Stimulated activated CD8-positive, alpha-beta memory T cell treated with anti-CD3 and anti-CD28 coated beads, Interleukin-2, amount 100 ng/mL, for 1 hour (primary cell): ENCODE data around the gene VTI1A.
"Not testable (repeated sequence)": the region's sequence is repeated elsewhere in the genome, so short reads cannot be mapped to it uniquely, and the experiment has no call there.

Source experiments
- DNase-seq, 2 donors: peaks; one replicate each; pipeline ENCODE4 v3.0.0-alpha.2; 2020; ENCODE audit warnings: low read depth in 2 of 2

The VTI1A gene

GRCh38 chr10:112446855-112447619, at the start of gene VTI1A, which contains the start of gene ZDHHC6:
Gene VTI1A, plus strand, starts transcription at chr10:112447215. Its CDS starts 159 bp downstream, at chr10:112447374.
Gene ZDHHC6, minus strand, starts transcription at chr10:112446914. Its CDS starts 1,478 bp downstream, at chr10:112445436.
- peak; percentile 63 to 69 for DNase-seq

GRCh38 chr10:112397592-112397991, 49.4 kb upstream of the VTI1A start:
- DNase-seq, result no peak

GRCh38 chr10:112402917-112403316, 44.1 kb upstream of the VTI1A start:
- no peak for DNase-seq

- no peak for DNase-seq
These were observed 42.4 kb upstream of the VTI1A start for GRCh38 chr10:112404617-112405016.

- DNase-seq, result not testable (repeated sequence)
These were observed 40.2 kb upstream of the VTI1A start for GRCh38 chr10:112406806-112407205.

- no peak for DNase-seq
These were observed 39.3 kb upstream of the VTI1A start for GRCh38 chr10:112407696-112408095.

- no peak for DNase-seq
These were observed 37.7 kb upstream of the VTI1A start for GRCh38 chr10:112409299-112409698.

- DNase-seq, result no peak
These were observed 37.3 kb upstream of the VTI1A start for GRCh38 chr10:112409755-112410154.

- no peak for DNase-seq
These were observed 34.3 kb upstream of the VTI1A start for GRCh38 chr10:112412696-112413095.

- no peak for DNase-seq
These were observed 25.3 kb upstream of the VTI1A start for GRCh38 chr10:112421731-112422130.

- no peak for DNase-seq
These were observed 22.4 kb upstream of the VTI1A start for GRCh38 chr10:112424651-112425050.

- no peak for DNase-seq
These were observed 20.9 kb upstream of the VTI1A start for GRCh38 chr10:112426111-112426510.

- DNase-seq, result no peak
These were observed 17.9 kb upstream of the VTI1A start for GRCh38 chr10:112429147-112429546.

- DNase-seq, result no peak
These were observed 17.3 kb upstream of the VTI1A start for GRCh38 chr10:112429654-112430230.

- no peak for DNase-seq
These were observed 13.9 kb upstream of the VTI1A start for GRCh38 chr10:112433136-112433535.

- DNase-seq, result no peak
These were observed 11.9 kb upstream of the VTI1A start for GRCh38 chr10:112434988-112435619.

- no peak for DNase-seq
These were observed 8.7 kb upstream of the VTI1A start for GRCh38 chr10:112438356-112438755.

- DNase-seq, result no peak
These were observed 5.5 kb upstream of the VTI1A start for GRCh38 chr10:112441520-112441919.

- no peak for DNase-seq
These were observed 5.0 kb upstream of the VTI1A start for GRCh38 chr10:112442063-112442462.

- DNase-seq, result no peak
These were observed 760 bp upstream of the VTI1A start for GRCh38 chr10:112446055-112446854.

- DNase-seq, result no peak
These were observed 559 bp downstream of the VTI1A start for GRCh38 chr10:112447620-112447928.

GRCh38 chr10:112448888-112449287, 1.9 kb downstream of the VTI1A start:
- DNase-seq, result no peak
